Astrocyte of the cerebellum (primary cell): Measurements from ENCODE around the gene LYPD3.

Experiments used
- DNase-seq: peaks from one replicate; pipeline ENCODE4 v3.0.0-alpha.2; 2011; ENCODE audit warnings: low read depth
- H3K4me3 ChIP-seq: 2 replicates; pipeline ENCODE4 v1.5.1; 2011; ENCODE audit warnings: mild to moderate bottlenecking, low read depth, low read length, moderate library complexity
- CTCF ChIP-seq: IDR thresholded peaks from 2 replicates; pipeline ENCODE4 v1.5.1; 2012; ENCODE audit warnings: low read length, low read depth, moderate library complexity, mild to moderate bottlenecking; ENCODE audit errors: missing control alignments
- in situ Hi-C: cut with HindIII; loops from 2 replicates; pipeline ENCODE4 v1.10.0; 2017; ENCODE audit warnings: low sequenced_read_pairs

LYPD3 gene

DNA sequence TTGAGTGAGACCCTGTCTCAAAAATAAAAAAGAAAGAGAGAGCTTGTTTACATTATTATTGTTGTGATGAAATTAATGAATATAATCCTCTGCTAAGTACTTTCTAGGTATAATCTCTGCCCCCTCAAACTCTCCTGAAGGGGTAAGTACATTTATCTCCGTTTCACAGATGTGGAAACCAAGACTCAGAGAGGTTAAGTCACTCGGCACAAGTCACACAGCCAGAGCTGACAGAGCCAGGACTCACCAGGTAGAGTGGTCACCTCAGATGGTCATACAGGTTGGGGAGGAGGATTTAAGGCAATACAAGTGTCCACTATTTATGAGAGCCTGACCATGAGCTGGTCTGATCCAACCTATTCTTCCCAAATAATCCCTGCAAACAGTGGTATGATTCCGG is 15.2 kb upstream of the LYPD3 start:
- no peak for TF ChIP-seq CTCF
- in situ Hi-C loops: no loop called here
- no peak overlapping the region for H3K4me3 ChIP-seq
- DNase-seq: no peak

- no peak overlapping the region for H3K4me3 ChIP-seq
- TF ChIP-seq CTCF: no peak
- DNase-seq: no peak
- in situ Hi-C loops: no loop called here
Measured at GRCh38 chr19:43479961-43480561, 14.7 kb upstream of the LYPD3 start.

DNA sequence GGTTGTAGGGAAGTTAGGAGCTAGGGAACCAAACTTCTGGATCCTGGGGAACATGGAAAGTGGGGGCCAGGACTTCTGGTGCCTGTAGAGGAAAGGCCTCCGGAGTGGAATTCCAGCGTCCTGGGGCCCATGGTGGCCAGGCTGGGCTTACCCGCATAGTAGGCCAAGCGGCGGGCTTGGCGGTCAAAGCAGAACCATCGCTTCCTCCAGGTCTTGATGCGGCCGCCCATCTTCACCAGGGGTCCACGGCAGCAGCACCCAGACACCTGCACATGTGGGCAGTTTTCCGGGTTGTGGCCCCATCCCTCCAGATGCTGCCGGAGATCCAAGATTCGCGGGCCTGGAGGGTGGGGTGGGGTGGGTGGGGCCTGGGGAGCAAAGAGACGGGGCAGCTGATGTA is 13.8 kb upstream of the LYPD3 start:
- no peak overlapping the region for H3K4me3 ChIP-seq
- in situ Hi-C loops: no loop called here
- DNase-seq: no peak
- no peak for TF ChIP-seq CTCF

DNA sequence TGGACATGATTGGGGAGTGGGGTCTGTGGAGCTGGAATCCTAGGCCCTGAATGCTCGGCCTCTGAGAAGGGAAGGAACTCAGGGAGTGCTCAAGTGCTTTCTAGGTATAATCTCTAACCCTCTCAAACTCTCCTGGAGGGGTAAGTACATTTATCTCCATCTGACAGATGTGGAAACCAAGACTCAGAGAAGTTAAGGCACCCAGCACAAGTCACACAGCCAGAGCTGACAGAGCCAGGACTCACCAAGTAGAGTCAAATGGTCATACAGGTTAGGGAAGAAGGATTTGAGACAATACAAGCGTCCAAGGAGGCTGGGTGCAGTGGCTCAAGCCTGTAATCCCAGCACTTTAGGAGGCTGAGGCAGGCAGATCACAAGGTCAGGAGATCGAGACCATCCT is 12.9 kb upstream of the LYPD3 start:
- in situ Hi-C loops: no loop called here
- no peak for TF ChIP-seq CTCF

GRCh38 chr19:43476606-43477005 is 11.2 kb upstream of the LYPD3 start:
- no peak for TF ChIP-seq CTCF
- peak; percentile 81 for DNase-seq
- in situ Hi-C loops: no loop called here
- H3K4me3 ChIP-seq: no peak overlapping the region

More for the DNA sequence above, 12.9 kb upstream of the LYPD3 start:
- H3K4me3 ChIP-seq: no peak overlapping the region
- no peak for DNase-seq

DNA sequence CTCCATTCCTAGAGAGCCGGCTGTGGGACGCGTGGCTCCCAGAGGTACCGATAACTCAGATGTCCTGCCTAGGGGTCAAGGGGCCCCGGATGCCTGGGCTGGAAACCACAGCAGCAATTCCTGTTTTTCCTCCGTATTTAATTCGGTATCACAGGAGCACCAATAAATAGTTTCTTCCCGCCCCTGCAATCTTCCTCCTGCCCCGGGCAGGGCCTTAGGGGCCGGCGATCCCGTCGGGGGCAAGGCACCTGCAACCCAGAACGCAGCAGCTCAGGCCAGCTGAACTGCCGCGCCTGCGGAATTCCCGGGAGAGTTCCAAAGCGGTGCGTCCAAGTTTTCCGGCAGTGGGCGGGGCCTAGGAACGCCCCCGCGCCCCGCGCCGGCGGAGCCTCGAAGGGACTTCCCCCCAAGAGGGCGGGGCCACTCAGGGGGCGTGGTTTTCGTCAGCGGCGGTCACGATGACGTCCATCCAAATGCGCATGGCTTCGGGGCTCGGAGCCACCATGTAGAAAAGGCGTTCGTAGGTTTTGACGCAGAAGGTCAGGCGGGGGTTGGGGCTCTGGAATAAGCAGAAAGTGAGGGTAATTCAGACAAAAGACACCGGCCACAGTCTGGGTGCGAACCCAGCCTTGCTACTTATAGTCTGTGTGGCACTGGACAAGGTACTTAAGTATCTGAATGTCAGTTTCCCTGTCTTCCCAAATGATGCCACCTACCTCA is 9.7 kb upstream of the LYPD3 start:
- in situ Hi-C loops: no loop called here
- H3K4me3 ChIP-seq: peak overlapping the region; percentile 27
- no peak for TF ChIP-seq CTCF
- peak; percentile 65 for DNase-seq

- H3K4me3 ChIP-seq: no peak overlapping the region
- TF ChIP-seq CTCF: no peak
Measured at GRCh38 chr19:43474487-43474886, 9.1 kb upstream of the LYPD3 start.

More at GRCh38 chr19:43474487-43474886, 9.1 kb upstream of the LYPD3 start:
- DNase-seq: no peak
- in situ Hi-C loops: no loop called here
